ENCODE measurements around the gene SP2.
A peak's percentile ranks its signal among the peaks of the same experiment; 100 is the strongest.

Gene SP2

GRCh38 chr17:47889734-47890529, 6.1 kb upstream of the SP2 start:
- peak; percentile 94 for TF ChIP-seq CTCF (IDR thresholded peaks at IDR 0.05)

DNA sequence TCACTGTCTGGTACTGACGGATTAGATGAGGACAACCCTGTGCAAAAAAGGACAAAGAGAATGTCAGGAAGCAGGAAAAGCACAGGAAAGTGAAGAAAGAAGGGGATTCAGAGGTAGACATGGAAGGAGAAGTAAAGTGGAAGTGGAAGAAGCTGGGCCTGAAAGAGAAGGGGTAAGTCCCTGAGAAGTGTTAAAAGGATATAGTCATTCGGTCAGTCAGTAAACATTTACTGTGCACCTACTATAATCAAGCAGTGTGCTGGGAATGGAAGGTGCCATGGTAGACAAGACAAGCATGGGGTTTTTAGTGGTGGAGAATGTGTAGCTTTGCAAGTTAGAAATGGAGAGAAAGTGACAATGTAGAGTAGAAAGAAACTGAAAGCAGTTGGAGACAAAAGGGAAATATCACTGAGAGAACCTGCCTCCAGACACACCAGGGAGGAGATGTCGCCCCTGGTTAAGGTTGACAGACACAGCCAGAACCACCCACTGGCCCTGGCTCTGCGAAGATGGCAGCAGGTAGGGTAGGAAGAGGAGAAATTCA, 4.4 kb upstream of the SP2 start:
- no peak for TF ChIP-seq CTCF (IDR thresholded peaks at IDR 0.05)

- no peak for TF ChIP-seq CTCF (IDR thresholded peaks at IDR 0.05)
These were observed 1.3 kb upstream of the SP2 start for GRCh38 chr17:47894498-47895346.

DNA sequence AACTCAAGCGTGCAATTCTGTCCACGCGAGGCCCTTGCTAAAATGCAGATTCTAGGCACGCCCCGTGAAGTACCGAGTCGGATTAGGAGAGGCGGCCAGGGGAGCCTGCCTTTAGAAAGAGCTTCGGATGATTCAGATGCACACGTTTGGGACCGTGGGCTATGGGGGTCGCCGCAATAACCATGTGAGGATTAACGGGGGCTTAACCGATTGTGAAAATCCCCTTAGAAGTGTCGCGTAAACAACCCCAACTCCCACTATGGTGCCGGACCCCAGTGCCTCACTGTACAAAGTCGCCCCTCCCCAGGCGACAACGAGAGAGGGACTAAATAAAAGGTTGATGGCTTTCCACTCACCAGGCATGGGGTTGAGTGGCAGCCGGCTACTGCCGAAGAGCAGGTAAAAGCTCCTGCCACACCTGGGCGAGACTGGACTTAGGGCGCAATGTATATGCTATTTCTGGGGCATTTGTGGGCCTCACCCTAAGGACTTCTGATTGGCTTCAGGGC, 635 bp upstream of the SP2 start:
- no peak for TF ChIP-seq CTCF (IDR thresholded peaks at IDR 0.05)

DNA sequence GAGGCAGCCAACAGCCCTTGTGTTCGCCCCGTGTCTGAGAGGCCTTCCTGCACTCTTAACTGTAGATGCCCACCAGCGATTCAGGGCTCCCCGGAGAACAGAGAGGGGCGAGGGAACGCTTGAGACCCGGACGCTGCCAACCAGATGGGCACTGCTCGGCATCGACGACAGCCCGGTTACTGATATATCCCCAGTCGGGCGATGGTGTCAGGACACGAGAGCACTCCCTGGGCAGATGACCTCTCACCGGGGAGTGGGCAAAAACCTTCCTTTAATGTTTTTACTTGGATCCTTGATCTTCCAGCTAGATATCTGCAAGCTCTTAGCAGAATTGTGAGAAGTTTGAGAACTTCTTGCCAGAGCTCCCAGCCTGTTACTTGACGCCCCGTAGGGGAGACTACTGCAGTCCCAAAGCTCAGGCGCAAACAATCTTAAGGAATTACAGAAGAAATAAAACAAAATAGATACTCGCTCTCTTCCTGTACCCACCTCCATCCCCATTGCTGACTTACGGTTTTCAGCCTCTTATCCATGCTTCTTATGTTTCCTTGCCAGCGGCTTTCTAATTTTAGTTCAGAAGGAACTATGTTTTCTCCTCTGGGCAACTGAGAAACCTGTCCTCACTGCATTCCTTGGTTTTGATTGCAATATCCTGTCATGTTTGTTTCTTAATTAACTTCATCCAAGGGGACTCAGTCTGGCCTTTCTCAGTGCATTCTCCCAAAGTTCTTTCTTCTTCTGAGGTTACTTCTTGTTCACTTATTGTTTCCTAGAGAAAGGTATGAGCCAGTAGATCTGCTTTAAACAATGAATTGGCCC, 845 bp downstream of the SP2 start:
- TF ChIP-seq CTCF (IDR thresholded peaks at IDR 0.05), result no peak

- no peak for TF ChIP-seq CTCF (IDR thresholded peaks at IDR 0.05)
These were observed 1.5 kb downstream of the SP2 start for GRCh38 chr17:47897561-47897960.

- TF ChIP-seq CTCF (IDR thresholded peaks at IDR 0.05), result no peak
These were observed 2.2 kb downstream of the SP2 start for GRCh38 chr17:47898241-47898640.

Data from LNCAP (cell line).